ENCODE measurements around the gene TMEM151A.
"Not testable (repeated sequence)": the region's sequence is repeated elsewhere in the genome, so short reads cannot be mapped to it uniquely, and the experiment has no call there.

TMEM151A gene

GRCh38 chr11:66318600-66318970, 26.9 kb downstream of the TMEM151A start:
- peaks cover 76% of the 10 kb centered on the region for H3K4me1 Mint-ChIP-seq
- H3K9me3 Mint-ChIP-seq = peaks cover 16% of the 10 kb centered on the region
- TF ChIP-seq CTCF (IDR thresholded peaks at IDR 0.05) = no peak
- no peak for DNase-seq
- H3K4me3 Mint-ChIP-seq = peak overlapping the region; percentile 21
- H3K27ac Mint-ChIP-seq = peak overlapping the region; percentile 87
- no peaks in the 10 kb centered on the region for H3K27me3 Mint-ChIP-seq (ENCODE audit: low read depth, poor library complexity)
- no peaks in the 10 kb centered on the region for H3K36me3 Mint-ChIP-seq (ENCODE audit: low read depth)

DNA sequence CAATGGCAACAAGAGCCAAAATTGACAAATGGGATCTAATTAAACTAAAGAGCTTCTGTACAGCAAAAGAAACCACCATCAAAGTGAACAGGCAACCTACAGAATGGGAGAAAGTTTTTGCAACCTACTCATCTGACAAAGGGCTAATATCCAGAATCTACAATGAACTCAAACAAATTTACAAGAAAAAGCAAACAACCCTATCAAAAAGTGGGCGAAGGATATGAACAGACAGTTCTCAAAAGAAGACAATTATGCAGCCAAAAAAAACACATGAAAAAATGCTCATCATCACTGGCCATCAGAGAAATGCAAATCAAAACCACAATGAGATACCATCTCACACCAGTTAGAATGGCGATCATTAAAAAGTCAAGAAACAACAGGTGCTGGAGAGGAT, 28.6 kb downstream of the TMEM151A start:
- peaks cover 16% of the 10 kb centered on the region for H3K9me3 Mint-ChIP-seq
- not testable (repeated sequence) for H3K27me3 Mint-ChIP-seq (ENCODE audit: low read depth, poor library complexity); H3K4me3 Mint-ChIP-seq; H3K36me3 Mint-ChIP-seq (ENCODE audit: low read depth); DNase-seq; H3K27ac Mint-ChIP-seq
- H3K4me1 Mint-ChIP-seq = peaks cover 77% of the 10 kb centered on the region

- Mint-ChIP-seq H3K9me3 (peaks cover 16% of the 10 kb centered on the region), H3K4me1 (peaks cover 77% of the 10 kb centered on the region)
- H3K36me3 Mint-ChIP-seq (ENCODE audit: low read depth); H3K27ac Mint-ChIP-seq; H3K27me3 Mint-ChIP-seq (ENCODE audit: low read depth, poor library complexity); DNase-seq; H3K4me3 Mint-ChIP-seq: not testable (repeated sequence)
Observed at GRCh38 chr11:66320748-66321147, 29.1 kb downstream of the TMEM151A start.

DNA sequence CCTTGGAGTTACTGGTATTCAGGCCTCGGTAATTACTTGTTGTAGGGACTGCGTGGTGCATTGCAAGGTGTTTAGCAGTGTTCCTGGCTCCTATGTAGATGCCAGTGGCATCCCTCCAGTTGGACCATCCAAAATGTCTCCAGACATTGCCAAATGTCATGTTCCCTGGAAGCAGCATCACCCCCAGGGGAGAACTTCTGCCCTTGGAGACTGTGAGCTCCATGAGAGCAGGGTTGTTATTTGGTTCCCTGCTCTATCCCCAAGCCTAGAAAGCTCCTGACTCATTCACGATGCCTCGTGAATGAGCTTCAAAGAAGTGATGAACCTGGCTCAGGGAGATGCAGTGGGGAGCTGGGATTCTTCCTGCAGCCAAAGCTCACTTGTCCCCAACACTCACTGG, 29.9 kb downstream of the TMEM151A start:
- DNase-seq = no peak
- H3K36me3 Mint-ChIP-seq (ENCODE audit: low read depth) = no peaks in the 10 kb centered on the region
- no peak overlapping the region for H3K27ac Mint-ChIP-seq
- H3K9me3 Mint-ChIP-seq = peaks cover 16% of the 10 kb centered on the region
- no peaks in the 10 kb centered on the region for H3K27me3 Mint-ChIP-seq (ENCODE audit: low read depth, poor library complexity)
- peaks cover 81% of the 10 kb centered on the region for H3K4me1 Mint-ChIP-seq
- no peak overlapping the region for H3K4me3 Mint-ChIP-seq
- TF ChIP-seq CTCF (IDR thresholded peaks at IDR 0.05) = no peak

DNA sequence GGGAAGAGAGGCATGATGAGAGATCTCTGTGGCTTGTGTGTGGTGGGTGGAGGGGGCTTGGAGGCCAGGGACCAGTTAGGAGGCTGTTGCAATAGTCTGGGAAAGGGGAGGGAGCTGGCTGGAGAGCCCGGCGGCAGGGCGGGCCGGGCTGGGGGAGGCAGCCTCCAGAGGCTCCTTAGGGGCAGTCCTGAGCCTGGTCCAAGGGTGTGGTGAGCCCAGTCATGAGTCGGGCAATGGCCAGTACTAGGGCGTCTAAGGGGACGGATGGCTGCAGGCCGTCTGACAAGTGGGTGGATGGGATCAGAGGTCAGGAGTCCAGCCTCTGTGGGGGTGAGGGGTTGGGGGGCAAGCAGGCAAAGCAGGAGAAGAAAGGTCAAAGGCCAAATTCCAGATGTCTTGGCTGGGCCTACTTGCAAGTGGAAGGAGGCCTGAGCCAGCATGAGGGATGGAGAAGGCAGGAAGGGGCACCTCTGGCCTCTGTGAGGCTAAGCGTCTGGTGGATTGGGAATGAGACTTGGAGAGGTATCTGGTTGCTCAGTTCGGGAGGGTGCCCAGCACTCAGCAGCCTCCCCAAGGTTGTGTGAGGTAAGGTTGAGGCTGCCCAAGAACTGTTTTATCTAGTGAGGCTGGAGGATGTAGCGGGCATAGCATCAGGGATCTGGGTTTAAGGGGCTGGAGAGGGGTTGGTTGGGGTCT, 31.2 kb downstream of the TMEM151A start:
- H3K27ac Mint-ChIP-seq = no peak overlapping the region

GRCh38 chr11:66323684-66324083, 32.0 kb downstream of the TMEM151A start:
- Mint-ChIP-seq H3K27me3 (ENCODE audit: low read depth, poor library complexity) (peaks cover 5% of the 10 kb centered on the region), H3K27ac (no peak overlapping the region), H3K9me3 (peaks cover 14% of the 10 kb centered on the region), H3K36me3 (ENCODE audit: low read depth) (no peaks in the 10 kb centered on the region), H3K4me1 (peaks cover 83% of the 10 kb centered on the region), H3K4me3 (peak overlapping the region; percentile 9)
- DNase-seq = no peak
- TF ChIP-seq CTCF (IDR thresholded peaks at IDR 0.05) = no peak

More for the DNA sequence above, 31.2 kb downstream of the TMEM151A start:
- Mint-ChIP-seq H3K27me3 (ENCODE audit: low read depth, poor library complexity) (peaks cover 5% of the 10 kb centered on the region), H3K9me3 (peaks cover 16% of the 10 kb centered on the region), H3K4me1 (peaks cover 83% of the 10 kb centered on the region), H3K4me3 (peak overlapping the region; percentile 30), H3K36me3 (ENCODE audit: low read depth) (no peaks in the 10 kb centered on the region)
- no peak for TF ChIP-seq CTCF (IDR thresholded peaks at IDR 0.05)
- DNase-seq = no peak

- H3K27me3 Mint-ChIP-seq (ENCODE audit: low read depth, poor library complexity) = peaks cover 5% of the 10 kb centered on the region
- DNase-seq = no peak
Observed at GRCh38 chr11:66324664-66325063, 33.0 kb downstream of the TMEM151A start.

More at GRCh38 chr11:66324664-66325063, 33.0 kb downstream of the TMEM151A start:
- peaks cover 8% of the 10 kb centered on the region for H3K9me3 Mint-ChIP-seq
- no peaks in the 10 kb centered on the region for H3K36me3 Mint-ChIP-seq (ENCODE audit: low read depth)
- H3K4me3 Mint-ChIP-seq = no peak overlapping the region
- peaks cover 75% of the 10 kb centered on the region for H3K4me1 Mint-ChIP-seq
- H3K27ac Mint-ChIP-seq = peak overlapping the region; percentile 71
- TF ChIP-seq CTCF (IDR thresholded peaks at IDR 0.05) = no peak

Data from nephron progenitor cell (in vitro differentiated cells).